Measurements from ENCODE around the gene SWAP70.
A peak's percentile ranks its signal among the peaks of the same experiment; 100 is the strongest.

The SWAP70 gene

DNA sequence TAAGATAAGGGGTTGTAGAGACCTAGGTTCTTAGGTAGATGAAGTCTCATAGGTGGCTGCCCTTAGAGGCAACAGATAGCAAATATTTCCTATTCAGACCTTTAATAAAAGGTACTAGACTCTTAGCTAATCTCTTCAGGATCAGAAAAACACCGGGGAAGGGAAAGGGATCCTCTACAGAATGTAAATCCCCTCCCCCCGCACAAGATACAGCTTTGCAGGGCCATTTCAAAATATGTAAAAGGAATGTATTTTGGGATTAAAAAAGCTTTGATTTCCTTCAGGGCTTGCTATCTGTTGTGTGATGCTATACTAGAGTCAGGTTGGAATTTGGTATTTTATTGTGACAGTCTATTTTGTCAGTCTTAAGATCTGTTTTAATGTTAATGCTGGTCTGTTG, 113.2 kb downstream of the SWAP70 start:
- H2AFZ ChIP-seq (ENCODE audit: low read depth, low read length): no peak overlapping the region
- DNase-seq: no peak
- H3K9ac ChIP-seq (ENCODE audit: low read length): no peak overlapping the region
- peaks cover 23 to 49% of the 10 kb centered on the region in 2 experiments for H3K36me3 ChIP-seq (ENCODE audit: control insufficient read depth in 1 of 2, insufficient read depth in 2 of 2, low read depth in 1 of 2, low read length in 2 of 2)
- H2BK5ac ChIP-seq (ENCODE audit: low read depth, low read length, poor library complexity, severe bottlenecking): no peak overlapping the region
- no CpG with 5 or more reads among the region's 2 CpGs for WGBS
- H2BK120ac ChIP-seq (ENCODE audit: low read depth, low read length): no peak overlapping the region
- no peaks in the 10 kb centered on the region for H3K9me3 ChIP-seq (ENCODE audit: control insufficient read depth, low read length)
- H3K27ac ChIP-seq (ENCODE audit: low read length, poor library complexity, severe bottlenecking): no peak overlapping the region
- H2AK5ac ChIP-seq (ENCODE audit: low read length, severe bottlenecking): no peak overlapping the region
- H3K14ac ChIP-seq (ENCODE audit: low read length in 2 of 2): no peak overlapping the region
- no peak overlapping the region for H4K8ac ChIP-seq (ENCODE audit: low read length)
- no peaks in the 10 kb centered on the region for H3K27me3 ChIP-seq (ENCODE audit: control insufficient read depth in 1 of 2, insufficient read depth in 1 of 2, low read length in 2 of 2)
- H3K4me1 ChIP-seq (ENCODE audit: control insufficient read depth, insufficient read depth, low read depth, low read length): peaks cover 5% of the 10 kb centered on the region
- H2BK12ac ChIP-seq (ENCODE audit: low read length in 2 of 2): no peak overlapping the region
- no peak overlapping the region for H3K4ac ChIP-seq (ENCODE audit: low read depth in 1 of 2, low read length in 2 of 2)
- H3K18ac ChIP-seq (ENCODE audit: low read depth in 1 of 2, low read length in 2 of 2): no peak overlapping the region
- H3K4me3 ChIP-seq (ENCODE audit: insufficient read depth in 1 of 2, low read depth in 1 of 2, low read length in 2 of 2): no peak overlapping the region
- H3K4me2 ChIP-seq (ENCODE audit: low read length, poor library complexity, severe bottlenecking): no peak overlapping the region
- H3K79me1 ChIP-seq (replicated peaks; ENCODE audit: low read length, poor library complexity, severe bottlenecking): peaks cover 9% of the 10 kb centered on the region
- no peak overlapping the region for H3K23ac ChIP-seq (ENCODE audit: low read length in 2 of 2)
- H2BK15ac ChIP-seq (ENCODE audit: low read depth, poor library complexity, severe bottlenecking): no peak overlapping the region
- no peak overlapping the region for H4K91ac ChIP-seq (ENCODE audit: low read length)

DNA sequence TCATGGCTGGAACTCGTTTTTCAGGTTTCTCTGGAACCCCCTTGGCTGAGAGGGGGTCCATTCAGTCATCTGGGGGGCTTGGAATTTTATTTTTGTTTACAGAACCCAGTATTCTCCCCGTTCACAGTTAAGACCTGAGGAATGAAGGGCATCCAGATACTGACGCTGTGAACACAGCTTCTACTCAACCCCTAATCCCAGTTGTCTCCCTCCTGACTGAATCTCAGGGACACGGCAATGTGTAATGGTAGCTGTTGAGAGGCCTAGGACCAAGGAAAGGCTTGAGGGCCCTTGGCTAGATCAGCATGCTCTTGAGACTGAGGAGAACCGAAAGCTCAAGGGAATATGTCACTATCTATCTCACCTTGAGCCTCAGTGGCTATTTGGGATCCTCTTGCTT, 113.6 kb downstream of the SWAP70 start:
- no peak for DNase-seq
- Histone ChIP-seq H3K27me3 (ENCODE audit: control insufficient read depth in 1 of 2, insufficient read depth in 1 of 2, low read length in 2 of 2) (no peaks in the 10 kb centered on the region), H3K14ac (ENCODE audit: low read length in 2 of 2) (no peak overlapping the region), H2BK120ac (ENCODE audit: low read depth, low read length) (no peak overlapping the region), H3K23ac (ENCODE audit: low read length in 2 of 2) (no peak overlapping the region), H3K4ac (ENCODE audit: low read depth in 1 of 2, low read length in 2 of 2) (no peak overlapping the region), H3K4me2 (ENCODE audit: low read length, poor library complexity, severe bottlenecking) (no peak overlapping the region), H3K18ac (ENCODE audit: low read depth in 1 of 2, low read length in 2 of 2) (peak overlapping the region in 1 of 2 experiments; percentile 80), H3K36me3 (ENCODE audit: control insufficient read depth in 1 of 2, insufficient read depth in 2 of 2, low read depth in 1 of 2, low read length in 2 of 2) (peaks cover 23 to 49% of the 10 kb centered on the region in 2 experiments), H2BK12ac (ENCODE audit: low read length in 2 of 2) (no peak overlapping the region), H2BK15ac (ENCODE audit: low read depth, poor library complexity, severe bottlenecking) (no peak overlapping the region), H3K9me3 (ENCODE audit: control insufficient read depth, low read length) (no peaks in the 10 kb centered on the region), H3K4me3 (ENCODE audit: insufficient read depth in 1 of 2, low read depth in 1 of 2, low read length in 2 of 2) (no peak overlapping the region), H3K4me1 (ENCODE audit: control insufficient read depth, insufficient read depth, low read depth, low read length) (peaks cover 5% of the 10 kb centered on the region), H4K91ac (ENCODE audit: low read length) (peak overlapping the region; percentile 70), H3K9ac (ENCODE audit: low read length) (no peak overlapping the region), H2AFZ (ENCODE audit: low read depth, low read length) (no peak overlapping the region), H4K8ac (ENCODE audit: low read length) (no peak overlapping the region), H2AK5ac (ENCODE audit: low read length, severe bottlenecking) (peak overlapping the region; percentile 47), H2BK5ac (ENCODE audit: low read depth, low read length, poor library complexity, severe bottlenecking) (no peak overlapping the region), H3K27ac (ENCODE audit: low read length, poor library complexity, severe bottlenecking) (no peak overlapping the region), H3K79me1 (replicated peaks; ENCODE audit: low read length, poor library complexity, severe bottlenecking) (peaks cover 9% of the 10 kb centered on the region)
- WGBS: 87% methylated on average over 3 of the region's 5 CpGs

DNA sequence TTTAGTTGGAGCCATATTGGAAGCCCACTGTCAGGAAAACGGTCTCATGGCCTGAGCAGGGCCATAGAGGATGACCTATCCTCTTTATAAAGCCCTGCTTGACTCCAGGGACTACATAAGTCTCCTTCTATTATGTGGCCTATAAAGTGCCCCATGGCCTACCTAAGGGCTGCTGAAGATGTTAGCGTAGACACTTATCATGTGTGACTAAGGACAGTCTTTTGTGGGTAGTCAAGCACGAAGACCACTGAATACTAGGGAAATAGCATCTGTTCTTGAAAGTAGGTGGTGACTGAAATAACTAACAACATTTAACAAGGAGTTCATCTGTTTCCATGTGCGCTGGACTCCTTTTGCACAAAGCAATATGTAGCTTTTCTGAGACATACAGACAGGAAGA, 117.1 kb downstream of the SWAP70 start:
- 96% methylated on average over 4 of the region's 4 CpGs for WGBS
- no peaks in the 10 kb centered on the region for H3K9me3 ChIP-seq (ENCODE audit: control insufficient read depth, low read length)
- H2BK15ac ChIP-seq (ENCODE audit: low read depth, poor library complexity, severe bottlenecking): no peak overlapping the region
- H3K27ac ChIP-seq (ENCODE audit: low read length, poor library complexity, severe bottlenecking): no peak overlapping the region
- peaks cover 32 to 79% of the 10 kb centered on the region in 2 experiments for H3K36me3 ChIP-seq (ENCODE audit: control insufficient read depth in 1 of 2, insufficient read depth in 2 of 2, low read depth in 1 of 2, low read length in 2 of 2)
- no peak overlapping the region for H3K18ac ChIP-seq (ENCODE audit: low read depth in 1 of 2, low read length in 2 of 2)
- no peak overlapping the region for H2AFZ ChIP-seq (ENCODE audit: low read depth, low read length)
- no peak overlapping the region for H2BK120ac ChIP-seq (ENCODE audit: low read depth, low read length)
- H4K8ac ChIP-seq (ENCODE audit: low read length): no peak overlapping the region
- no peak overlapping the region for H2BK5ac ChIP-seq (ENCODE audit: low read depth, low read length, poor library complexity, severe bottlenecking)
- no peak overlapping the region for H4K91ac ChIP-seq (ENCODE audit: low read length)
- DNase-seq: no peak
- H3K4me2 ChIP-seq (ENCODE audit: low read length, poor library complexity, severe bottlenecking): no peak overlapping the region
- H3K4me1 ChIP-seq (ENCODE audit: control insufficient read depth, insufficient read depth, low read depth, low read length): no peaks in the 10 kb centered on the region
- H3K4me3 ChIP-seq (ENCODE audit: insufficient read depth in 1 of 2, low read depth in 1 of 2, low read length in 2 of 2): no peak overlapping the region
- H2BK12ac ChIP-seq (ENCODE audit: low read length in 2 of 2): no peak overlapping the region
- no peak overlapping the region for H3K9ac ChIP-seq (ENCODE audit: low read length)
- H3K23ac ChIP-seq (ENCODE audit: low read length in 2 of 2): no peak overlapping the region
- H3K79me1 ChIP-seq (replicated peaks; ENCODE audit: low read length, poor library complexity, severe bottlenecking): peaks cover 11% of the 10 kb centered on the region
- H3K14ac ChIP-seq (ENCODE audit: low read length in 2 of 2): no peak overlapping the region
- no peaks in the 10 kb centered on the region for H3K27me3 ChIP-seq (ENCODE audit: control insufficient read depth in 1 of 2, insufficient read depth in 1 of 2, low read length in 2 of 2)
- H3K4ac ChIP-seq (ENCODE audit: low read depth in 1 of 2, low read length in 2 of 2): no peak overlapping the region
- H2AK5ac ChIP-seq (ENCODE audit: low read length, severe bottlenecking): no peak overlapping the region

DNA sequence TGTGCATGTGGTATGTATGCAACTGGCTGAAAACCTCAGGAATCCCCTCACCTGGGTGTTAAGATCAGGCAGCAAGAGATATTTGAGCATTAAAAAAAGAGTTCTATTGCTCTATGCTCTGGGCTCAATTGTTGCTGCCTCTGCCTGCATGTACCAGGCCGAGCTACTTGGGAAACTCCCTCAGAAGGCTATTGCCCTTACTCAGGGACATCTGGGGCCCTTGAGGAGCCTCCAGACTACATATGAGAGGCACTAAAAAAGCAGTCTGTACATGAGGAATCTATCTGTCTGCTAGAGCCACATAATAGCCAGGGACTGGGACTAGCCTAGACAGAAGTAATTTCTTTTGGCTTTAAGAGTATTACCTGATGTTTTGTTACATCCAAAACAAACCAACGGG, 120.1 kb downstream of the SWAP70 start:
- Histone ChIP-seq H3K14ac (ENCODE audit: low read length in 2 of 2) (no peak overlapping the region), H2BK120ac (ENCODE audit: low read depth, low read length) (no peak overlapping the region), H3K4me3 (ENCODE audit: insufficient read depth in 1 of 2, low read depth in 1 of 2, low read length in 2 of 2) (no peak overlapping the region), H4K8ac (ENCODE audit: low read length) (no peak overlapping the region), H3K36me3 (ENCODE audit: control insufficient read depth in 1 of 2, insufficient read depth in 2 of 2, low read depth in 1 of 2, low read length in 2 of 2) (peaks cover 41 to 80% of the 10 kb centered on the region in 2 experiments), H3K18ac (ENCODE audit: low read depth in 1 of 2, low read length in 2 of 2) (no peak overlapping the region), H3K79me1 (replicated peaks; ENCODE audit: low read length, poor library complexity, severe bottlenecking) (peaks cover 7% of the 10 kb centered on the region), H4K91ac (ENCODE audit: low read length) (no peak overlapping the region), H3K4ac (ENCODE audit: low read depth in 1 of 2, low read length in 2 of 2) (no peak overlapping the region), H3K4me1 (ENCODE audit: control insufficient read depth, insufficient read depth, low read depth, low read length) (peaks cover 10% of the 10 kb centered on the region), H3K4me2 (ENCODE audit: low read length, poor library complexity, severe bottlenecking) (no peak overlapping the region), H3K9ac (ENCODE audit: low read length) (peak overlapping the region; percentile 1), H2AK5ac (ENCODE audit: low read length, severe bottlenecking) (peak overlapping the region; percentile 60), H3K27ac (ENCODE audit: low read length, poor library complexity, severe bottlenecking) (no peak overlapping the region), H2BK5ac (ENCODE audit: low read depth, low read length, poor library complexity, severe bottlenecking) (no peak overlapping the region), H2AFZ (ENCODE audit: low read depth, low read length) (no peak overlapping the region), H2BK15ac (ENCODE audit: low read depth, poor library complexity, severe bottlenecking) (no peak overlapping the region), H3K9me3 (ENCODE audit: control insufficient read depth, low read length) (no peaks in the 10 kb centered on the region), H3K27me3 (ENCODE audit: control insufficient read depth in 1 of 2, insufficient read depth in 1 of 2, low read length in 2 of 2) (no peaks in the 10 kb centered on the region), H3K23ac (ENCODE audit: low read length in 2 of 2) (no peak overlapping the region), H2BK12ac (ENCODE audit: low read length in 2 of 2) (no peak overlapping the region)
- 84% methylated on average over 1 of the region's 2 CpGs for WGBS
- peak; percentile 43 for DNase-seq

Data from mesenchymal stem cell (in vitro differentiated cells and primary cell).